Stimulated activated CD8-positive, alpha-beta memory T cell treated with anti-CD3 and anti-CD28 coated beads, Interleukin-15, amount 100 ng/mL, for 48 hours (primary cell): ENCODE results near the gene PPP1R9B.

Experiments
- DNase-seq, 2 donors: peaks; one replicate each; pipeline ENCODE4 v3.0.0-alpha.2; 2020; ENCODE audit warnings: low read depth in 2 of 2

The PPP1R9B gene

GRCh38 chr17:50090971-50091917 lies 59.2 kb downstream of the PPP1R9B start:
- no peak for DNase-seq

- DNase-seq = no peak
Observed at GRCh38 chr17:50090071-50090470, 60.4 kb downstream of the PPP1R9B start.

DNA sequence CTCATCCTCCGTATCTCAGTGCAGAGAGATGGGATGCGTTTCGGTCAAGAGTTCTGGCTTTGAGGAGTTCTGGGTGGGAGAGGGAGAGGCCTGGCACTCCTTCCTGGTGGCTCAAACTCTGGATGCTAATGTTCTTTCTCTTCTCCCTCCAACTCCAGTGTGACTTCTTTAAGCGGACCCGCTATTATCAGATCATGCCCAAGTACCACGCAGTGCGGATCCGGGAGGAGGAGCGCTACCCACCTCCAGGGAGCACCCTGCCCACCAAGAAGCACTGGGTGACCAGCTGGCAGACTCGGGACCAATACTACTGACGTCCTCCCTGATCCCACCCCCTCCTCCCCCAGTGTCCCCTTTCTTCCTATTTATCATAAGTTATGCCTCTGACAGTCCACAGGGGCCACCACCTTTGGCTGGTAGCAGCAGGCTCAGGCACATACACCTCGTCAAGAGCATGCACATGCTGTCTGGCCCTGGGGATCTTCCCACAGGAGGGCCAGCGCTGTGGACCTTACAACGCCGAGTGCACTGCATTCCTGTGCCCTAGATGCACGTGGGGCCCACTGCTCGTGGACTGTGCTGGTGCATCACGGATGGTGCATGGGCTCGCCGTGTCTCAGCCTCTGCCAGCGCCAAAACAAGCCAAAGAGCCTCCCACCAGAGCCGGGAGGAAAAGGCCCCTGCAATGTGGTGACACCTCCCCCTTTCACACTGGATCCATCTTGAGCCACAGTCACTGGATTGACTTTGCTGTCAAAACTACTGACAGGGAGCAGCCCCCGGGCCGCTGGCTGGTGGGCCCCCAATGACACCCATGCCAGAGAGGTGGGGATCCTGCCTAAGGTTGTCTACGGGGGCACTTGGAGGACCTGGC lies 61.3 kb downstream of the PPP1R9B start:
- DNase-seq = no peak

- DNase-seq = no peak
Observed at GRCh38 chr17:50087912-50088405, 62.5 kb downstream of the PPP1R9B start.

- peak; percentile 52 to 56 for DNase-seq
Observed at GRCh38 chr17:50087246-50087911, 63.1 kb downstream of the PPP1R9B start.
